NCI-H2196 (cell line): ENCODE results near the gene TMTC2.

Experiments used
- DNase-seq: peaks from one replicate; lab custom pipeline; 2025; ENCODE audit not compliant: unreplicated experiment; lab: John Stamatoyannopoulos, UW

TMTC2 gene

GRCh38 chr12:82948491-82948890 is 261.8 kb downstream of the TMTC2 start:
- no peak for DNase-seq

DNA sequence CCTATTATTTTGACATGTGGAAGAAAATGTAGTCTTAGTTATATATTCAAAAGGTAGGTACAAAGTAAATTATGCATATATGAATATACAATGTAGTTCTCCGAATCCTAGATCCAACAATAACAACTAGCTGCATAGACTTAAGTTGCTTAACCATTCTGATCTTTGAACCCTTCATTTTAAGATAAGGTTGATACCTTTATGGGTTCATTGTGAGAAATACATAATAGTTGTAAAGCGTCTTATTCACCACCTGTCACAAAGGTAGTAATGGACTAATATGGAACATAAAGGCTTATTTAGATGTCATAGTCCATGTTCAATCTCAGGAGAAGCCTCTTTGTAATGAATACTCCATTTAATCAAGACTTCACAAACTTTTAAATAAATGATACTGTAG is 263.6 kb downstream of the TMTC2 start:
- DNase-seq, result no peak

DNA sequence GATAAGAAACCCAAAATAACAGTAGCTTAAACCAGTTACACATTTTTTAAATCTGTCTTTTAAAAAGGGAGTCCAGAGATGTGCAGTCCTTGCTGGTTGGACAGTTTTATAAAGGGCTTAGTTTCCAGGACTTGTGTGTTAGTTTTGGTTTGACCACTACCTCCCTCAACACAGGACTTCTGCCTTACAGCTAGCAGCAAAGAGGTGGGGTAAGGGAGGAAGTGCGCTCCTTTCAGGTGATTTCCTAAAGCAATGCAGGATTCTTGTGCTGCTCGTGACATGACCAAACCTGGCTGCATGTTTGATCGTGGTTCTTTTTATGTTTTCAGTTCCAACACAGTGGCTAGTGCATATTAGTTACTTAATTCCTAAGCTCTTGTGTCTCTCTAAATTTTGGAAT is 266.2 kb downstream of the TMTC2 start:
- no peak for DNase-seq

DNA sequence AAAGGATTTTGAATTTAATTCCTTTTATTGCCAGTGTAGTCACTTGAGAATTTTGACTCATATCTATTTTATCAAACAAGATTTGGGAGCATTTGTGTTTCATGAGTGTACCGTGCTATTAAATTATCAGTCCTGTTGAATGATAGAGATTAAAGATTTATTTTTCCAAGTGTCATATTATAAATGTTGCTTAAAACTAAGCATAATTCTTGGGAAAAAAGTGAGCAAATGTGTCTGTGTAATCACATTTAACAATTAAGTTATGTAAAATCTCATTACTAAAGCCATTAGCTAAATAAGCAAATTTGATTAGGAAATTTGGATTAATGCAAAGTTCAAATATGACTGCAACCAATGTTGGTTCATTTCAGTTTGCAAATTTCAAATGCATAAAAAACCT is 266.7 kb downstream of the TMTC2 start:
- DNase-seq, result no peak

GRCh38 chr12:82954064-82954463 is 267.4 kb downstream of the TMTC2 start:
- no peak for DNase-seq

DNA sequence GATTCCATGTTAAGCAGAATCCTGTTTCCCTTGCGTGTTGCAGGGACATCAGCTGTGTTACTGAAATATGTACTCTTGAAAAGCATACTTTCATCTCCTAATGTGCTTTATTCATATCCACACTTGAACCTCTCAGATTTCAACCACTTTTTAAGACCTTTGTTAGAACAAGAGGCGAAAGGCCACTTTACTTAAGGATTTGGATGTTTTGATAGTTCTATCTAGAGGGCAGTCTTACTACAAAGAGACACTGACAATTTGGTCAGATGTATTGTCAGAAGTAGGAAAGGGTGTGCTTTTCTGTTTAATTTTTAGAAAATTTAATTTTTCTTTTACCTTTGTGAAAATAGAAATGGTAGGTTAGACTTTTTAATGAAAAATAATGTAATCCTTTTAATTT is 267.9 kb downstream of the TMTC2 start:
- no peak for DNase-seq

GRCh38 chr12:82955043-82955442 is 268.3 kb downstream of the TMTC2 start:
- no peak for DNase-seq

DNA sequence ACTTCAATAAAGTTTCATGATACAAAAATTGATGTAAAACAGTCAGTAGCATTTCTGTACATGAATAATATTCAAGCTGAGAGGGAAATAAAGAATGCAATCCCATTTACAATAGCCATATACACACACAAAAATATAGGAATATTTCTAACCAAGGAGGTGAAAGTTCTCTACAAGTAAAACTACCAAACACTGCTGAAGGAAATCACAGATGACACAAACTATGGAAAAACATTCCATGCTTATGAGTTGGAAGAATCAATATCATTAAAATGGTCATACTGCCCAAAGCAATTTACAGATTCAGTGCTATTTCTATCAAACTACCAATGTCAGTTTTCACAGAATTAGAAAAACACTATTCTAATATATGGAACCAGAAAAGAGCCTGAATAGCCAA is 272.3 kb downstream of the TMTC2 start:
- no peak for DNase-seq

DNA sequence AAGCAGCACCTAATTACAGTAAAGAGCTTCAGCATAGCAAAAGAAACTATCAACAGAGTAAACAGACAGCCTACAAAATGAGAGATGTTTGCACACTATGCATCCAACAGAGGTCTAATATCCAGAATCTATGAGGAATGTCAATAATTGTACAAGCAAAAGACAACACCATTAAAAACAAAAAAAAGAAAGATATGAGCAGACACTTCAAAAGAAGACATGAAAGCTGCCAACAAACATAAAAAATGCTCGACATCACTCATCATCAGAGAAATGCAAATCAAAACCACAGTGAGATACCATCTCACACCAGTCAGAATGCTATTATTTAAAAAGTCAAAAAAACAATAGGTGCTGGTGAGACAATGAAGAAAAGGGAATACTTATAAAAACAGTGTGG is 273.1 kb downstream of the TMTC2 start:
- DNase-seq, result no peak

GRCh38 chr12:82961835-82962234 is 275.1 kb downstream of the TMTC2 start:
- no peak for DNase-seq

DNA sequence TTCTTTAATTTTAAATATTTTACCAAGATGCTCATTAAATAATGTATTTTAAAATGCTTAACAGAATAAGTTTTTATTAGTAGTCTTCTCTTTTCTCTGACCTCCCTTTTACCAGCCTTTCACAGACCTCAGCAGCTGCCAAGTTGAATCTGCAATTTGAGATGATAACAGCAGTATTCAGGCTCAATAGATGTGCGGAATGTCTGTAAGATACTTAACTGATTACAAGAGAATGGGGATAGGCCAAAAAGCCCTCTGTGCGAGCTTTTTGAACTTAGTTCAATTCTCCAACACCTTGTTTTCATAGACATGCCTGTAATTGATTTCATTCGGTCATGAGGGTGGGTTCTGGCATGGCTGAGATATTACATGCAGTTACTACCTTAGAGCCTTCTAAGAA is 277.2 kb downstream of the TMTC2 start:
- DNase-seq, result no peak

DNA sequence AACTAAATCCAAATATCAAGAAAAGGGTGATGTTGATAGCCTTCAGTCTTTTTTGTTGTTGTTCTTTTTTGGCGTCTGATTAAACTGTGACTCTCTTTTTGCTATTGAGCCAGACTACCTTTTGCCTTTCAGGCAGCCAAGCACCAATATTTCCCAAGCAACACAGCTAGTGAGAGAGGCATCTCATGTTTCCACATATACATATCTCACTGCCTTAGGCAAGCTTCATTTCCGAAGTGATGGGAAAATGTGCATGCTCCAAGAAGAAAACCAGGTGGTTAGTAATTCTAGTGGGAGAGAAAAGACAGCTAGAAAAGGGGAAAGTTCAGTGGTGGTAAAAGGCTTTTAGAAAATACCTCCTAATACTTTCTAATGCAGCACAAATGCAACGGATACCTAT is 277.7 kb downstream of the TMTC2 start:
- DNase-seq, result no peak

DNA sequence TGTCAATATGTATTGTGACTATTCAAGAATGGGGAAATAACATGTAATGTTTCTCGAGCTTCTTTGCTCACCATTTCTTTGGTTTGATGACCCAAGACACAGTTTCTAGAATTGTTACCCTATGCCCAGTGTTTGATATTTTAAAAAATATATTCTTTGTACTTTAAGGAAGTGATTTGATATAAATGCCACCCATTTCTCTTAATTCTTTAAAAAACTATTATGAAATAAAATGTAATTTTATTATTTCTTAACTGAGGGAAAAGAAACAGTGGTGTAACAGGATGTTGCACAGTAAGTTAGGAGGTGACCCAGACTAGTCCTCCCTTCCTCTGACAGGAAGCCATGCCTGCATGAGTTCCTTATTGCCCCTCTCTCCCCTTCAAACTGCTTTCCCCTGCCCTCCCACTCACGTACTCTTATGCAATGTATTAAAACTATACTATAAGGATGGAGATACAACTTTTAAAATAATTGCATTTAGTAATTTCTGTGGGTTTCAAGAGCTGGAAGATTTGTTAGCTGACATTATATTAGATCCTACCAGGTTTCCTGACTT is 279.4 kb downstream of the TMTC2 start:
- no peak for DNase-seq

- DNase-seq, result no peak
These were observed 282.1 kb downstream of the TMTC2 start for GRCh38 chr12:82968631-82969367.

DNA sequence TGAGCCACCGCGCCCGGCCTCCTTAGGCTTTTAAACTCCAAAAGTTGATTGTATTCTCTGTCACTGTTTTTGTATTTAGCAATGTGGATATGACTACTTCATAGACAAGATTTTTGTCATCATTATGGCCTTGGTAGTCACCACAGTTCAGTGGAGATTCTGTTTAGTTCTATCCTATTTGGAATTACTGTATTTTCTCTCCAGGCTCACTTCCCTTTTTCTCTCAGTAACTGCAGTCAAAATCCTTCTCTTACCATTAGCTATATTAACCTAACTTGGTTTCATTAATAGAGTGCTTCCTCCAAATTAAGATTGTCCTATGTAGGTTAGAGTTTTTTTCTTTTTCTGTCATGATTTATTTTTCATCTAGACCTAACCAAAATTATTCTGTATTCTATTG is 283.9 kb downstream of the TMTC2 start:
- no peak for DNase-seq

GRCh38 chr12:82971584-82971983 is 284.9 kb downstream of the TMTC2 start:
- DNase-seq, result no peak

DNA sequence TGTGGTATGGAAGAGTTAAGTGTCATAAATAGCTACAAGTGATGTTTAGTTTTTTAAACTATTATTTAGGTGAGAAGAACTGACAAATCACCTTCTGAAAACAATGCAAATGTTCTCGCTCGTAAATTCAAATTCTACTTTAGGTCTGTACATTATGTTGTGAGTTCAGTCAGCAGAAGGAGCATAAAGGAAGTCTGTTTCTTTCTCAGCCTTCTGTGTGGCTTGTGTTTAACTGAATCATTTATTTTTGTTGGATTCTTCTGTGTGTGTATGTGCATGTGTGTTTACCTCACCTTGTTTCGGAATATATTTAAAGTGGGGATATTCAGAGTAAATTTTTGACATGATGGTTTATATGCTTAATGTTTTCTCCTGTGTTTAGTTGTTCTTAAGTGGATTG is 285.9 kb downstream of the TMTC2 start:
- DNase-seq, result no peak

- no peak for DNase-seq
These were observed 286.9 kb downstream of the TMTC2 start for GRCh38 chr12:82973592-82973991.

GRCh38 chr12:82981150-82981549 is 294.4 kb downstream of the TMTC2 start:
- DNase-seq, result no peak

GRCh38 chr12:82994117-82994516 is 307.4 kb downstream of the TMTC2 start:
- no peak for DNase-seq

DNA sequence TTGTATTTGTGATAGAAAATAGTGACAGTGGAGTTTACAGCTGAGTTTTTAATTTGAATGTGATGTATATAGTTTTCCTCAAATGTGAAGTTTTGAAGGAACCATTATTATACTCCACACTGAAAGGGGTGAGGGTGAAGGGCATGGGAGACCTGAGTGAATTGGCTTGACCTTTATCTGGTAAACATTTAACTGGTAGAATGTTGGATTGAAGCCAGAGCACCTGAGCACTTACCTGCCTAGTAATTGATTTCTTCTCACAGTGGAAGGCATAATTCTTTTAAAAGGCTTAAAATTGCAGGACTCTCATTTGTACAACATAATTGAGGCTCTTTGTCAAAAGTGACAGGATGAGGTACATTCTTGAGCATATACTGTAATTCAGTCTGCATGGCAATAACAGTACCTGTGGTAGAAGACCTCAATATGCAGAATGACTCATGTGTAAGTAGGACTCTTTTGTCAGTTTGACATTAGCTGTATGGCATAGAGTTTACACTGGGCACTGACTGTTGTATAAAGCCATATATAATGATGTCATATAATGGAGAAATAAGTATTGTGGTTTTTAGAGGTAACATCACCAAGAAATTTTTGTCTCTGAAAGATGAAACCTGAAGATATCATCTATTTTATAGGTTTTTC is 309.6 kb downstream of the TMTC2 start:
- no peak for DNase-seq

GRCh38 chr12:82998509-82998908 is 311.8 kb downstream of the TMTC2 start:
- no peak for DNase-seq

DNA sequence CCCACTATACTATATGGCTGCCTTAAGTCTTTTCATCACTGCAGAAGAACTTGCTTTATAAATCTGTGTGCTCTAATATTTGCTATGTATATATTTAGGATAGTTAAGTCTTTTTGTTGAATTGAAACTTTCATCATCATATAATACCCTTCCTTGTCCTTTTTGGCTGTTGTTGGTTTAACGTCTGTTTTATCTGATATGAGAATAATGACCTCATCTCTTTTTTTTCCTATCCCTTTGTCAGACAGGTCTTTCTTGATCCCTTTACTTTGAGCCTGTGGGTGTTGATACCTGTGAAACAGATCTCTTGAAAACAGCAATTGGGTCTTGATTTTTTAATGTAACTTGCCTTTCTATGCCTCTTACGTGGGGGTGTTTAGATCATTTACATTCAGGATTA is 316.3 kb downstream of the TMTC2 start:
- no peak for DNase-seq
